ENCODE measurements around the gene IGF2BP1.
"Not testable (repeated sequence)": the region's sequence is repeated elsewhere in the genome, so short reads cannot be mapped to it uniquely, and the experiment has no call there.

The IGF2BP1 gene

GRCh38 chr17:49020609-49021008 lies 23.4 kb downstream of the IGF2BP1 start:
- no peak for DNase-seq (ENCODE audit: low read depth in 2 of 2)

GRCh38 chr17:49021095-49021767 lies 24.0 kb downstream of the IGF2BP1 start:
- no peak for DNase-seq (ENCODE audit: low read depth in 2 of 2)

- no peak for DNase-seq (ENCODE audit: low read depth in 2 of 2)
These were observed 24.6 kb downstream of the IGF2BP1 start for GRCh38 chr17:49021768-49022103.

- DNase-seq (ENCODE audit: low read depth in 2 of 2): no peak
These were observed 25.3 kb downstream of the IGF2BP1 start for GRCh38 chr17:49022391-49022941.

GRCh38 chr17:49024523-49024922 lies 27.3 kb downstream of the IGF2BP1 start:
- DNase-seq (ENCODE audit: low read depth in 2 of 2): no peak

GRCh38 chr17:49026447-49026846 lies 29.3 kb downstream of the IGF2BP1 start:
- not testable (repeated sequence) for DNase-seq (ENCODE audit: low read depth in 2 of 2)

GRCh38 chr17:49028271-49028670 lies 31.1 kb downstream of the IGF2BP1 start:
- no peak for DNase-seq (ENCODE audit: low read depth in 2 of 2)

GRCh38 chr17:49029801-49030200 lies 32.6 kb downstream of the IGF2BP1 start:
- no peak for DNase-seq (ENCODE audit: low read depth in 2 of 2)

GRCh38 chr17:49031965-49032928 lies 35.1 kb downstream of the IGF2BP1 start:
- peak in 1 of 2 donors; percentile 19 for DNase-seq (ENCODE audit: low read depth in 2 of 2)

- DNase-seq (ENCODE audit: low read depth in 2 of 2): no peak
These were observed 38.5 kb downstream of the IGF2BP1 start for GRCh38 chr17:49035470-49036269.

GRCh38 chr17:49036270-49036626 lies 39.1 kb downstream of the IGF2BP1 start:
- no peak for DNase-seq (ENCODE audit: low read depth in 2 of 2)

- DNase-seq (ENCODE audit: low read depth in 2 of 2): no peak
These were observed 41.0 kb downstream of the IGF2BP1 start for GRCh38 chr17:49038138-49038537.

- no peak for DNase-seq (ENCODE audit: low read depth in 2 of 2)
These were observed 41.4 kb downstream of the IGF2BP1 start for GRCh38 chr17:49038544-49038943.

- DNase-seq (ENCODE audit: low read depth in 2 of 2): not testable (repeated sequence)
These were observed 42.3 kb downstream of the IGF2BP1 start for GRCh38 chr17:49039518-49039917.

- no peak for DNase-seq (ENCODE audit: low read depth in 2 of 2)
These were observed 44.3 kb downstream of the IGF2BP1 start for GRCh38 chr17:49041527-49041926.

GRCh38 chr17:49045376-49045775 lies 48.2 kb downstream of the IGF2BP1 start:
- DNase-seq (ENCODE audit: low read depth in 2 of 2): no peak

GRCh38 chr17:49046912-49047311 lies 49.7 kb downstream of the IGF2BP1 start:
- no peak for DNase-seq (ENCODE audit: low read depth in 2 of 2)

GRCh38 chr17:49049265-49049664 lies 52.1 kb downstream of the IGF2BP1 start:
- no peak for DNase-seq (ENCODE audit: low read depth in 2 of 2)

- no peak for DNase-seq (ENCODE audit: low read depth in 2 of 2)
These were observed 53.4 kb downstream of the IGF2BP1 start for GRCh38 chr17:49050611-49051010.

- no peak for DNase-seq (ENCODE audit: low read depth in 2 of 2)
These were observed 54.1 kb downstream of the IGF2BP1 start for GRCh38 chr17:49051269-49051668.

- DNase-seq (ENCODE audit: low read depth in 2 of 2): no peak
These were observed 56.1 kb downstream of the IGF2BP1 start for GRCh38 chr17:49053171-49053829.

Measured in stimulated activated CD8-positive, alpha-beta memory T cell treated with anti-CD3 and anti-CD28 coated beads, Interleukin-7, amount 100 ng/mL, for 4 hours (primary cell).